ENCODE results near the gene SVEP1.

GRCh38 chr9:110468950-110469349 is 110.6 kb downstream of the SVEP1 start:
- TF ChIP-seq, protein P1, sequence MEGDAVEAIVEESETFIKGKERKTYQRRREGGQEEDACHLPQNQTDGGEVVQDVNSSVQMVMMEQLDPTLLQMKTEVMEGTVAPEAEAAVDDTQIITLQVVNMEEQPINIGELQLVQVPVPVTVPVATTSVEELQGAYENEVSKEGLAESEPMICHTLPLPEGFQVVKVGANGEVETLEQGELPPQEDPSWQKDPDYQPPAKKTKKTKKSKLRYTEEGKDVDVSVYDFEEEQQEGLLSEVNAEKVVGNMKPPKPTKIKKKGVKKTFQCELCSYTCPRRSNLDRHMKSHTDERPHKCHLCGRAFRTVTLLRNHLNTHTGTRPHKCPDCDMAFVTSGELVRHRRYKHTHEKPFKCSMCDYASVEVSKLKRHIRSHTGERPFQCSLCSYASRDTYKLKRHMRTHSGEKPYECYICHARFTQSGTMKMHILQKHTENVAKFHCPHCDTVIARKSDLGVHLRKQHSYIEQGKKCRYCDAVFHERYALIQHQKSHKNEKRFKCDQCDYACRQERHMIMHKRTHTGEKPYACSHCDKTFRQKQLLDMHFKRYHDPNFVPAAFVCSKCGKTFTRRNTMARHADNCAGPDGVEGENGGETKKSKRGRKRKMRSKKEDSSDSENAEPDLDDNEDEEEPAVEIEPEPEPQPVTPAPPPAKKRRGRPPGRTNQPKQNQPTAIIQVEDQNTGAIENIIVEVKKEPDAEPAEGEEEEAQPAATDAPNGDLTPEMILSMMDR (IDR thresholded peaks at IDR 0.05 in 8 of 11, conservative IDR thresholded peaks at IDR 0.05 in 3 of 11) = no peak
- TF ChIP-seq POLR2AphosphoS5 (IDR thresholded peaks at IDR 0.05) (no peak), POLR2A (IDR thresholded peaks at IDR 0.05) (no peak)
